Fibroblast of villous mesenchyme (primary cell): Measurements from ENCODE around the gene STAMBP. TPM values are rescaled to one million over a fixed set of nuclear protein-coding genes. Genes with fewer than 3 reads are reported as not detected.

Source experiments
- DNase-seq: peaks from one replicate; pipeline ENCODE4 v3.0.0-alpha.2; 2010; ENCODE audit warnings: low read depth
- H3K4me3 ChIP-seq: 2 replicates; pipeline ENCODE4 v1.5.1; 2011; ENCODE audit warnings: low read depth, mild to moderate bottlenecking, low read length
- CTCF ChIP-seq: IDR thresholded peaks from 2 replicates; pipeline ENCODE4 v1.5.1; 2012; ENCODE audit warnings: low read depth, mild to moderate bottlenecking, low read length; ENCODE audit not compliant: insufficient read depth
- total RNA-seq: library from RNA; depleted of rRNA; stranded (reverse); fragments of >200 nt; gene quantifications from 2 replicates; pipeline ENCODE4 v1.2.3, GENCODE V29; 2012

STAMBP gene
- total RNA-seq, 1 donor, result 28.5 TPM

DNA sequence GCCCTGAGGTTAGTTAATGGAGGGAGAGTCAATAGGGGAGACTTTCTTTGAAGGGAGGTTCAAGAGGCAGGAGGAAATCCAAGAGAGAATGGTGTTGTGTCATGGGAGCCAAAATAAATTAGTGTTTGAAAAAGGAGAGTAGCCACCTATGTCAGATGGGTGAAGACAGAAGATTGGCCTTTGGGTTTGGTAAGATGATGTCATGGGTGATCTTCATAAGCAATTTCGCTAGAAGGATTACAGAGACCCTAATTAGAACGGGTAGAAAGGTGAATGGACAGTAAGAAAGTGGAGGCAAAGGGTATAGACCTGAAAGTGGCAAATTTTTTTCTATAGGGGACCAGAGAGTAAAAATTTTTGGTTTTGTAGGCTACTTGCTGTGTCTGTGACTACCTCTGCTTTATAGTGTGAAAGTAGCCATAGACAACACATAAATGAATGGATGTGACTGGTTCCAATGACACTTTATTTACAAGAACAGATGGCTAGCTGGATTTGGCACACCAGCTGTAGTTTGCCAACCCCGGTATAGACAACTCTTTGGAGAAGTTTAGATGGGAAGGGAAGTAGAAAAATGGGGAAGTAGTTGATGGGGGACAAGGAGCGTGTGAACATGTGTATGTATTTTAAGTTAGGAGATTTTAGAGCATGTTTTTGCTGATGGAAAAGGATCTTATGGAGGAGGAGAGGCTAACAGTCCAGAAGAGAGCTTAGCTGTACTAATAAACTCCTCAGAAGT, 9.3 kb downstream of the STAMBP start:
- TF ChIP-seq CTCF, result no peak
- H3K4me3 ChIP-seq, result no peak overlapping the region
- peak; percentile 13 for DNase-seq

- TF ChIP-seq CTCF, result no peak
- DNase-seq, result peak; percentile 29
- no peak overlapping the region for H3K4me3 ChIP-seq
Measured at GRCh38 chr2:73838889-73839534, 10.3 kb downstream of the STAMBP start.

- no peak for DNase-seq
- no peak for TF ChIP-seq CTCF
- no peak overlapping the region for H3K4me3 ChIP-seq
Measured at GRCh38 chr2:73839653-73840411, 11.1 kb downstream of the STAMBP start.

- H3K4me3 ChIP-seq, result no peak overlapping the region
- no peak for TF ChIP-seq CTCF
- DNase-seq, result no peak
Measured at GRCh38 chr2:73841912-73842738, 13.4 kb downstream of the STAMBP start.

- no peak for TF ChIP-seq CTCF
- H3K4me3 ChIP-seq, result no peak overlapping the region
- DNase-seq, result no peak
Measured at GRCh38 chr2:73842739-73843019, 13.9 kb downstream of the STAMBP start.

DNA sequence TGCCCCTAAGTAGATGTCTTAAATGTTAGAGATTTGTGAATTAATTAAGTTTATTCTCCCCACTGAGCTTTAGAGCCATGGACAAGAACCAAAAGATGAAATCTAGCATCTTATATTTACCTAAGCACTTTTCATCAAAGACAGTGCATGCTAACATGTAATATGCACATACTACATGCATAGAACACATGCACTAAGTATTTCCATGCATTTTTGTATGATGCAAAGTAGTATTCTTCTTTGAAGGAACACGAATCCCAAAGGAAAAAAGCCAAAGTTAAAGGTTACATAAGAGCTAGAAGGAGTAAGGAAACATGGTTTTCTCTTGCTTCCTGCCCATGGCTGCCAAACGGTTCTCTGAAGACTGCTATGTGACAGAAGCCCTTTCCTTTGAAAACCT, 15.3 kb downstream of the STAMBP start:
- no peak for TF ChIP-seq CTCF
- H3K4me3 ChIP-seq, result no peak overlapping the region
- no peak for DNase-seq
